Measurements from ENCODE around the gene PAX3.

PAX3 gene

GRCh38 chr2:222239091-222239490, 59.7 kb downstream of the PAX3 start:
- H3K9me3 Mint-ChIP-seq, result no peaks in the 10 kb centered on the region
- TF ChIP-seq, protein P1, sequence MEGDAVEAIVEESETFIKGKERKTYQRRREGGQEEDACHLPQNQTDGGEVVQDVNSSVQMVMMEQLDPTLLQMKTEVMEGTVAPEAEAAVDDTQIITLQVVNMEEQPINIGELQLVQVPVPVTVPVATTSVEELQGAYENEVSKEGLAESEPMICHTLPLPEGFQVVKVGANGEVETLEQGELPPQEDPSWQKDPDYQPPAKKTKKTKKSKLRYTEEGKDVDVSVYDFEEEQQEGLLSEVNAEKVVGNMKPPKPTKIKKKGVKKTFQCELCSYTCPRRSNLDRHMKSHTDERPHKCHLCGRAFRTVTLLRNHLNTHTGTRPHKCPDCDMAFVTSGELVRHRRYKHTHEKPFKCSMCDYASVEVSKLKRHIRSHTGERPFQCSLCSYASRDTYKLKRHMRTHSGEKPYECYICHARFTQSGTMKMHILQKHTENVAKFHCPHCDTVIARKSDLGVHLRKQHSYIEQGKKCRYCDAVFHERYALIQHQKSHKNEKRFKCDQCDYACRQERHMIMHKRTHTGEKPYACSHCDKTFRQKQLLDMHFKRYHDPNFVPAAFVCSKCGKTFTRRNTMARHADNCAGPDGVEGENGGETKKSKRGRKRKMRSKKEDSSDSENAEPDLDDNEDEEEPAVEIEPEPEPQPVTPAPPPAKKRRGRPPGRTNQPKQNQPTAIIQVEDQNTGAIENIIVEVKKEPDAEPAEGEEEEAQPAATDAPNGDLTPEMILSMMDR (IDR thresholded peaks at IDR 0.05), result no peak

DNA sequence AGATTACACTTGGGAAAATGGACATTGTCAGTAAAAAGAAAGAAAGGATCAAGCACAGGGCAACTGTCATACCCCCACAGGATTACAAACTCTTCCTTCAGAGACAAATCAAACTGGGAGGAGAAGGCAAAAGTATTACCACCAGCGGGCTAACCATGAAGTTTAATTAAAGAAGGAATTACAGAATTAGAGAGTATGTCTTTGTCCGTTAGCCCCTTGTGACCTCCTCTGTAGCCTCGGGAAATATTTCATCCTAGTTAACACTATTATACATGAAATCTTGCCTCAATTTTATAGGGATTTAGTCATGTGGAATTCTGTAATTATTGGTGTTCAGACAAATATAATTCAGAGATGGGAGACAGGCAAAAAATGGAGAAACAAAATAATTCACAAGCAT, 60.7 kb downstream of the PAX3 start:
- Mint-ChIP-seq H3K27me3 (ENCODE audit: low read depth, poor library complexity) (peaks cover 63% of the 10 kb centered on the region), H3K4me1 (peaks cover 77% of the 10 kb centered on the region)

More at GRCh38 chr2:222239091-222239490, 59.7 kb downstream of the PAX3 start:
- Mint-ChIP-seq H3K4me1 (peaks cover 73% of the 10 kb centered on the region), H3K27ac (peak overlapping the region; percentile 95), H3K4me3 (peak overlapping the region; percentile 68), H3K36me3 (ENCODE audit: low read depth) (peaks cover 22% of the 10 kb centered on the region), H3K27me3 (ENCODE audit: low read depth, poor library complexity) (peaks cover 64% of the 10 kb centered on the region)
- DNase-seq, result no peak

GRCh38 chr2:222232839-222233238, 66.0 kb downstream of the PAX3 start:
- peaks cover 43% of the 10 kb centered on the region for H3K36me3 Mint-ChIP-seq (ENCODE audit: low read depth)
- no peak overlapping the region for H3K4me3 Mint-ChIP-seq

More for the DNA sequence above, 60.7 kb downstream of the PAX3 start:
- Mint-ChIP-seq H3K27ac (no peak overlapping the region), H3K9me3 (no peaks in the 10 kb centered on the region), H3K36me3 (ENCODE audit: low read depth) (peaks cover 14% of the 10 kb centered on the region), H3K4me3 (no peak overlapping the region)
- TF ChIP-seq, protein P1 (IDR thresholded peaks at IDR 0.05), result no peak
- no peak for DNase-seq

GRCh38 chr2:222232372-222232771, 66.4 kb downstream of the PAX3 start:
- Mint-ChIP-seq H3K4me1 (peaks cover 50% of the 10 kb centered on the region), H3K27me3 (ENCODE audit: low read depth, poor library complexity) (peaks cover 29% of the 10 kb centered on the region), H3K4me3 (no peak overlapping the region), H3K9me3 (no peaks in the 10 kb centered on the region), H3K27ac (no peak overlapping the region), H3K36me3 (ENCODE audit: low read depth) (peaks cover 43% of the 10 kb centered on the region)
- TF ChIP-seq, protein P1 (IDR thresholded peaks at IDR 0.05), result no peak
- DNase-seq, result no peak

More at GRCh38 chr2:222232839-222233238, 66.0 kb downstream of the PAX3 start:
- no peak overlapping the region for H3K27ac Mint-ChIP-seq
- no peaks in the 10 kb centered on the region for H3K9me3 Mint-ChIP-seq
- peaks cover 30% of the 10 kb centered on the region for H3K27me3 Mint-ChIP-seq (ENCODE audit: low read depth, poor library complexity)
- DNase-seq, result no peak
- TF ChIP-seq, protein P1 (IDR thresholded peaks at IDR 0.05), result no peak
- H3K4me1 Mint-ChIP-seq, result peaks cover 48% of the 10 kb centered on the region

GRCh38 chr2:222228054-222228453, 70.7 kb downstream of the PAX3 start:
- peak; percentile 35 for DNase-seq
- H3K27ac Mint-ChIP-seq, result peak overlapping the region; percentile 22
- H3K4me3 Mint-ChIP-seq, result no peak overlapping the region
- peaks cover 54% of the 10 kb centered on the region for H3K4me1 Mint-ChIP-seq
- TF ChIP-seq, protein P1 (IDR thresholded peaks at IDR 0.05), result no peak
- H3K36me3 Mint-ChIP-seq (ENCODE audit: low read depth), result peaks cover 70% of the 10 kb centered on the region
- H3K27me3 Mint-ChIP-seq (ENCODE audit: low read depth, poor library complexity), result peaks cover 14% of the 10 kb centered on the region
- no peaks in the 10 kb centered on the region for H3K9me3 Mint-ChIP-seq

- no peaks in the 10 kb centered on the region for H3K9me3 Mint-ChIP-seq
- no peak for DNase-seq
- H3K4me3 Mint-ChIP-seq, result no peak overlapping the region
- TF ChIP-seq, protein P1 (IDR thresholded peaks at IDR 0.05), result no peak
- peaks cover 9% of the 10 kb centered on the region for H3K27me3 Mint-ChIP-seq (ENCODE audit: low read depth, poor library complexity)
- no peak overlapping the region for H3K27ac Mint-ChIP-seq
- H3K4me1 Mint-ChIP-seq, result peaks cover 50% of the 10 kb centered on the region
- peaks cover 100% of the 10 kb centered on the region for H3K36me3 Mint-ChIP-seq (ENCODE audit: low read depth)
These were observed 80.0 kb downstream of the PAX3 start for GRCh38 chr2:222218786-222219185.

Measured in nephron progenitor cell (in vitro differentiated cells).